ENCODE measurements around the gene STK32B.
"Not testable (repeated sequence)": the region's sequence is repeated elsewhere in the genome, so short reads cannot be mapped to it uniquely, and the experiment has no call there.

The STK32B gene

GRCh38 chr4:5206016-5206790, 154.9 kb downstream of the STK32B start:
- DNase-seq (ENCODE audit: low read depth in 2 of 2) = no peak

- DNase-seq (ENCODE audit: low read depth in 2 of 2) = no peak
These were observed 158.6 kb downstream of the STK32B start for GRCh38 chr4:5209862-5210261.

- DNase-seq (ENCODE audit: low read depth in 2 of 2) = no peak
These were observed 160.1 kb downstream of the STK32B start for GRCh38 chr4:5211282-5211839.

- DNase-seq (ENCODE audit: low read depth in 2 of 2) = no peak
These were observed 161.2 kb downstream of the STK32B start for GRCh38 chr4:5212255-5213013.

GRCh38 chr4:5213087-5213595, 161.9 kb downstream of the STK32B start:
- no peak for DNase-seq (ENCODE audit: low read depth in 2 of 2)

- DNase-seq (ENCODE audit: low read depth in 2 of 2) = no peak
These were observed 164.0 kb downstream of the STK32B start for GRCh38 chr4:5215321-5215720.

GRCh38 chr4:5217421-5217820, 166.1 kb downstream of the STK32B start:
- no peak for DNase-seq (ENCODE audit: low read depth in 2 of 2)

- no peak for DNase-seq (ENCODE audit: low read depth in 2 of 2)
These were observed 167.2 kb downstream of the STK32B start for GRCh38 chr4:5218376-5219069.

GRCh38 chr4:5220028-5220427, 168.7 kb downstream of the STK32B start:
- DNase-seq (ENCODE audit: low read depth in 2 of 2) = no peak

- no peak for DNase-seq (ENCODE audit: low read depth in 2 of 2)
These were observed 170.8 kb downstream of the STK32B start for GRCh38 chr4:5222047-5222446.

GRCh38 chr4:5222951-5223350, 171.7 kb downstream of the STK32B start:
- no peak for DNase-seq (ENCODE audit: low read depth in 2 of 2)

- DNase-seq (ENCODE audit: low read depth in 2 of 2) = no peak
These were observed 173.1 kb downstream of the STK32B start for GRCh38 chr4:5224340-5224739.

- DNase-seq (ENCODE audit: low read depth in 2 of 2) = no peak
These were observed 181.3 kb downstream of the STK32B start for GRCh38 chr4:5232549-5232948.

- no peak for DNase-seq (ENCODE audit: low read depth in 2 of 2)
These were observed 185.9 kb downstream of the STK32B start for GRCh38 chr4:5237086-5237660.

GRCh38 chr4:5238173-5238572, 186.9 kb downstream of the STK32B start:
- no peak for DNase-seq (ENCODE audit: low read depth in 2 of 2)

- not testable (repeated sequence) for DNase-seq (ENCODE audit: low read depth in 2 of 2)
These were observed 195.8 kb downstream of the STK32B start for GRCh38 chr4:5247061-5247460.

GRCh38 chr4:5247735-5248134, 196.5 kb downstream of the STK32B start:
- no peak for DNase-seq (ENCODE audit: low read depth in 2 of 2)

- DNase-seq (ENCODE audit: low read depth in 2 of 2) = no peak
These were observed 198.4 kb downstream of the STK32B start for GRCh38 chr4:5249727-5250126.

GRCh38 chr4:5250536-5250935, 199.3 kb downstream of the STK32B start:
- not testable (repeated sequence) for DNase-seq (ENCODE audit: low read depth in 2 of 2)

- DNase-seq (ENCODE audit: low read depth in 2 of 2) = no peak
These were observed 205.1 kb downstream of the STK32B start for GRCh38 chr4:5256421-5256820.

- DNase-seq (ENCODE audit: low read depth in 2 of 2) = no peak
These were observed 205.8 kb downstream of the STK32B start for GRCh38 chr4:5257086-5257485.

GRCh38 chr4:5259471-5259870, 208.2 kb downstream of the STK32B start:
- DNase-seq (ENCODE audit: low read depth in 2 of 2) = no peak
